Hypothalamus (tissue), 51 donors: Measurements from ENCODE around the gene GAREM1.

Experiments
- DNase-seq, 51 donors: peaks; one replicate each; lab custom pipeline; 2025; lab: John Stamatoyannopoulos, UW

GAREM1 gene

DNA sequence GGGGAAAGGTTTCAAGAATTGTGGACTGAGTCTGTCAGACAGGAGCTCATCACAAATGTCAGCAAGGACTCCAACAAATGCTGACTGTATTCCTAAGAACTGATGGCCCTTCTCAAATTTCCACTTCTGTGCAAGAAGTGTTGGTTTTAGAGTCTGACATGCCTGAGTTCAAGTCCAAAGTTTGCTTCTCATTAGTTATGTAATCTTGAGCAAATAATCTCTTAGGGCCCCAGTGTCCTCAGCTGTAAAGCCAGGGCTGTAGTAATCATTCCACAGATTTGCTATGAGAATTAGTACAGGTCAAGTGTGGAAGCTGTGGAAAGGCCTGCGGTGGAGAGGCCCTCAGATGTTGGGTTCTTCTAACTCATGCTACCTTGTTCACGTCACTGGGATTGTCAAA is 257.0 kb downstream of the GAREM1 start:
- DNase-seq = no peak
